ENCODE results near the gene BRINP3.

Gene BRINP3

DNA sequence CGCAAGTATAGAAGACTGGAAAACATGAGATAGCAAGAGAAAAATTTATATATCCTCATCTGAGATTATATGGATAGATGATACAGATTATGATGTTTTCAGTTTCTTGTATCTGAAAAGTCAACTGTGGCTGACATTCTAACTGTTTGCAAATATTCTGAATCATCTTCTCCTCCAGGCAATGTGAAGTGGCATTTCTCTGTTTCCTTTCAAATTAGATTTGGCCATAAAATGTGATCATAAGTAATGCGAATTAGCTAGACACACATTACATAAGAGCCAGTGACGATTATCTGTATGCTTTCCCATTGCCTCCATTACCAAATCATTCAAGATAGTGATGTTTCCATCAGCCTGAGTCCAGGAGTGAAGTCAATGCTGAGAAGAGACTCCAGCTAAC, 265.2 kb downstream of the BRINP3 start:
- H3K27ac ChIP-seq: no peak overlapping the region
- TF ChIP-seq, protein P1, sequence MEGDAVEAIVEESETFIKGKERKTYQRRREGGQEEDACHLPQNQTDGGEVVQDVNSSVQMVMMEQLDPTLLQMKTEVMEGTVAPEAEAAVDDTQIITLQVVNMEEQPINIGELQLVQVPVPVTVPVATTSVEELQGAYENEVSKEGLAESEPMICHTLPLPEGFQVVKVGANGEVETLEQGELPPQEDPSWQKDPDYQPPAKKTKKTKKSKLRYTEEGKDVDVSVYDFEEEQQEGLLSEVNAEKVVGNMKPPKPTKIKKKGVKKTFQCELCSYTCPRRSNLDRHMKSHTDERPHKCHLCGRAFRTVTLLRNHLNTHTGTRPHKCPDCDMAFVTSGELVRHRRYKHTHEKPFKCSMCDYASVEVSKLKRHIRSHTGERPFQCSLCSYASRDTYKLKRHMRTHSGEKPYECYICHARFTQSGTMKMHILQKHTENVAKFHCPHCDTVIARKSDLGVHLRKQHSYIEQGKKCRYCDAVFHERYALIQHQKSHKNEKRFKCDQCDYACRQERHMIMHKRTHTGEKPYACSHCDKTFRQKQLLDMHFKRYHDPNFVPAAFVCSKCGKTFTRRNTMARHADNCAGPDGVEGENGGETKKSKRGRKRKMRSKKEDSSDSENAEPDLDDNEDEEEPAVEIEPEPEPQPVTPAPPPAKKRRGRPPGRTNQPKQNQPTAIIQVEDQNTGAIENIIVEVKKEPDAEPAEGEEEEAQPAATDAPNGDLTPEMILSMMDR (conservative IDR thresholded peaks at IDR 0.05): no peak

DNA sequence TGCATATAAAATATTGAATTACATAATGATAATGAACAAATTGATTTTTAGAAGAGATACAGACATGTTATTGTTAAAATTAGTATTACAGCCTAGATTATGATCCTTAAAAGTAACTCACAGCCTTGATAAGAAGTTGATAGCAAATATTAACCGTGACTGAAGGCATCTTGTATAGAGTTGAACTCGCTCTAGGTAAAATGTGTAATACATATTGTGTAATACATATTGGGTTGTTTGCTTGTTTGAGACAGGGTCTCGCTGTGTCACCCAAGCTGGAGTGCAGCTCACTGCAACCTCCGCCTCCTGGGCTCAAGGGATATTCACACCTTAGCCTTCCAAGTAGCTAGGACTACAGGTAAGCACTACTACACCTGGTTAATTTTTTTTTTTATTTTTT, 269.9 kb downstream of the BRINP3 start:
- no peak overlapping the region for H3K27ac ChIP-seq
- no peak for TF ChIP-seq ZFX (IDR thresholded peaks at IDR 0.05)
- TF ChIP-seq, protein P1 (conservative IDR thresholded peaks at IDR 0.05): no peak

DNA sequence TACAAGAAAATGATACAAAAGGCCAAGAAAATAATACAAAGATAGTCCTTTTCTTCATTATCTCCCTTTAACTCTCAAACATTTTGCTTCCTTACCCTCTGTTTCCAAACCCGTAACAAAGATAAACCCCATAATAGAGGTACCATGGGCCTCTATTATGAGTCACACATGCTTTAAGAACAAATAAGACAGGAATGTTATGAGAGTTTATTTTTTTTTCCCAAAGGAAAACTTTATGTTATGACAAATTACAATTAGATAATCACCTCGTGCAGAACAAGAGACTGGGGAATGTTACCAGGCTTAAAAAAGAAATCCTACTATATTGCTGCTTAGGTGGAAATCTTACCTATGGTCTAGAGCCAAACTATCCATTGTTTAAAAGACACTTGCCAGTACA, 272.0 kb downstream of the BRINP3 start:
- H3K27ac ChIP-seq: no peak overlapping the region
- TF ChIP-seq ZFX (IDR thresholded peaks at IDR 0.05): no peak
- TF ChIP-seq, protein P1 (conservative IDR thresholded peaks at IDR 0.05): no peak

DNA sequence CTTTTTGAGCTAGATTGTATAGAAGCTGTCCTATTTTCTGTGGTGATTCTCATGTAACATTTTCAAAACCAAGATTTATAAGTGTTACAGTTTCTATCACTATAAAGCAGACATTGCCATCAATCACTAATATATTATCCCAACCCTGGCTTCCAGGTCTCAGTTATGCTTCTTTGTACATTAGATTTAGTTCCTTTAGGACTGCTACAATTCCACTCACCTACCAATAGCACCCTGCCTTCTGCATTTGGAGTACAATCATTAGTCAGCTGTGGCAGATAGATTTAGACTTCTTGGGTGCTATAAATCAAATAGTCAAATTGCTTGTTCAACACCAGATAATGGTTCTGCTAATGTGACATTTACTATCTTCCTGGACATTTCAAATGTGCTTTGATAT, 281.6 kb downstream of the BRINP3 start:
- TF ChIP-seq, protein P1 (conservative IDR thresholded peaks at IDR 0.05): no peak
- TF ChIP-seq ZFX (IDR thresholded peaks at IDR 0.05): no peak
- H3K27ac ChIP-seq: no peak overlapping the region

DNA sequence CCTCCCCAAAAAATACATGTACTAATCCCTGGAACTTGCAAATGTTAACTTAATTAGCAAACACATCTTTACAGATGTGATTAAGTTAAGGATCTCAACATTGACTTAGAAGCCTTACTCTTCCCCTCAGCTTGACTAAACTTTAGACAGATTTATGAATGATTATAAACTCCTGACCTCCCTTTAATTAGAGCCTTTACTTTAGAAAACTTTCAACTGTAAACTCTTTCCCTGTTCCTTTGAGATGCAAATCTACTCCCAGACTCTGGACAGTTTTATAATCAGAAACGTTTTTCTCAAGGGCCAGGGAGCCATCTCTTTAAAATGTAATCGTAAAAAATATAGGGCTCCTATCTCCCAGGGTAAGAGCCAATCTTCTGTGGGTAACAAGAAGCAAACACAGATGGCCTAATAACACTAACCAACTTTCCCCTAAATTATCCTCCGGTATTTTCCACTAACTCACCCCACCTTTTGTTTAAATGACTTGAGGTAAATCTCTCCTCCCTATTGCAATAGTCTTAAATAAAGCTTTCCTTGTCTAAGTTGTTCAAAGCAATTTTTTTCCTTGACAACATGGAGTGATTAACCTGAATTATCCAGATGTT, 284.1 kb downstream of the BRINP3 start:
- TF ChIP-seq, protein P1 (conservative IDR thresholded peaks at IDR 0.05): no peak
- TF ChIP-seq ZFX (IDR thresholded peaks at IDR 0.05): no peak
- H3K27ac ChIP-seq: no peak overlapping the region

DNA sequence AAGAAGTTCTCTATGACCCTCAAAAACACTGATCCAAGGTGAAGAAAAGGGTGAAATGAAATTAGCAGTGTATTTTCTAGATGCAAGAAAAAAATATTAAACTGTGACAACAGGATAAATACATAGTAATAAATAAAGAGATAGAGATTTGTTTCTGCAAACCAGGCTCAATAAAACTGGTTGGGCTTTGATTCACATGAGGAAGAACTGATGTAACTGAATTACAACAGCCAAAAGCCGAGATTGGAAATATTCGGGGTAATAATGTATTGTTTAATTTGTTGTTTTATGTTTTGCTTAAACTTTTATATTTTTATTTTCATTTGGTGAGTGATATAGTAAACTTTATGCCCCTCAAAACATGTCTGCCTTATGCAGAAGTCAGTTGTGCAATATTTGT, 285.0 kb downstream of the BRINP3 start:
- H3K27ac ChIP-seq: no peak overlapping the region
- TF ChIP-seq, protein P1 (conservative IDR thresholded peaks at IDR 0.05): no peak
- no peak for TF ChIP-seq ZFX (IDR thresholded peaks at IDR 0.05)

DNA sequence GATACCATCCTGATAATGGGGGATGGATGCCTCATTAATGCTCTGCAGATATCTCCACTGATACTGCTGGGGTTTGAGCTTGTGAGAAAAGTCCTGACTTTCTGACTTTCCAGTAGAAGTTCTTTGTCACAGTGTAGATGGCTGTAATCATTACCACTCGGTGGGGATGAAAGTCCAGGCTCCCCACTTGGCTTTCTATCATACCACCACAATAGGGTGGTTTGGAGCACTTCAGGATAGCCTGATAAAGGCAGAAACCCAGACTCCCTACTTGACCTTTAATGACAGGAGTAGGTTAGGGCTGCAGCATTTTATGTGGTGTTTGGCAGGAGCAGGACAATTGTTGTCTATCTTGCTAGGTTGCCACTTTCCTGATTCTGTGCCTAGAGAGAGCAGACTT, 294.1 kb downstream of the BRINP3 start:
- no peak overlapping the region for H3K27ac ChIP-seq
- TF ChIP-seq, protein P1 (conservative IDR thresholded peaks at IDR 0.05): no peak
- no peak for TF ChIP-seq ZFX (IDR thresholded peaks at IDR 0.05)

All from C4-2B (cell line).